ENCODE results near the gene TMEM106A. TPM values are rescaled to one million over a fixed set of nuclear protein-coding genes. Genes with fewer than 3 reads are reported as not detected.
"Not testable (repeated sequence)": the region's sequence is repeated elsewhere in the genome, so short reads cannot be mapped to it uniquely, and the experiment has no call there.

The TMEM106A gene, protein sequence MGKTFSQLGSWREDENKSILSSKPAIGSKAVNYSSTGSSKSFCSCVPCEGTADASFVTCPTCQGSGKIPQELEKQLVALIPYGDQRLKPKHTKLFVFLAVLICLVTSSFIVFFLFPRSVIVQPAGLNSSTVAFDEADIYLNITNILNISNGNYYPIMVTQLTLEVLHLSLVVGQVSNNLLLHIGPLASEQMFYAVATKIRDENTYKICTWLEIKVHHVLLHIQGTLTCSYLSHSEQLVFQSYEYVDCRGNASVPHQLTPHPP
- total RNA-seq (2014; rRNA removed; shearing (Covaris generic)) (7.1 and 9.4 TPM in 2 replicates), total RNA-seq (2022) (17.1 and 19.1 TPM in 2 replicates), Bru-seq, nascent RNA (percentile 69 among the genes with signal in this experiment), BruChase-seq, experiment 1, labeled RNA remaining after a 6-hour chase (percentile 77 among the genes with signal in this experiment), BruChase-seq, experiment 2, labeled RNA remaining after a 2-hour chase (percentile 69 among the genes with signal in this experiment)
- long read RNA-seq, partial matches to known transcripts: 2 of 15 reads
- long read RNA-seq, other reads (novel, unspliced or antisense): 9 of 15 reads

DNA sequence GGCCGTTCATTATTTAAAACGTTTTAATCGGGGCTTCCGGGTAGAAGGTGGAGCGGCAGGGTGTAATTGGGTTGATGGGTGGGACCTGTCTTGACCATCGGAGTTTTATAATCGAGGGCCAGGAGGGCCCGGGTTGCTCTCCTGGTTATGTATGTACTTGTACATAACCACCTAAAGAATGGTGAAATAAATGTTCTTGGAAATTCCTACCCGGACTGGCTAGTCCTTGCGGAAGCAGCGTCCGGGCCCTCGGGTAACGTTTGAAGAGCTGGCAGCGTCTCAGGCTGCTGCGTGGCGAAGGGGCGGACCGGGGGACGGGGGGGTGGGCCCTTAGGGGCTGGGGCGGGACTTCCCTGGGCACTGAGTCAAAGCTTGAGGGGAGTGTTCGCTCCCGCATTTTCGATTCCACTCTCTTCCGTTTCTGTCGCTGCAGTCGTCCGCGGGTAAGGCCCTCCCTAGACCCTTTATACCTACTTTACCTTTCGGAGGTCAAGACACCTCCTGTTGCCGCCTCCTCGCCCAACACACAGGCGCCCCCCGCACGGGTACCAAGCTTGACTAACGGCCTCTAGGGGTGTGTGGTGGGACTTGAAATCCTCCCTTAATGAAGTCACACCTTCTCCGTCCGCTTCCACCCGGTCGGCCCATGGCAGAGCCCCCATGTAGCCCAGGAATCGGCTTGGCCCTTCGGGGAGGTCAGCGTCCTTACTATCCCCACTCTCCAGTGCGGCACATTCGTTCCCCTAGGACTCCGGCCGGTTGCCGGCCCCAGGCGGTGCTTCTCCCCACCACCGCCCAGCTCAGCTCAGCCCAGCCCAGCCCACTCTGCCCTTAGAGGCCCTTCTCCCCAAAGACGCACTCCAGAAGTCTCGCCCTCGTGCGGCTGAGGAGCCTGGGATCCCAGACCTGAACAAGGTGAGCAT lies at the start of gene TMEM106A:
TSS of gene TMEM106A (plus strand) at position 396 of the 923 bp plus-strand sequence. CDS start 1,167 bp downstream, outside the sequence.
- ChIA-PET POLR2A (interaction anchor here (0.5 to 1.4 kb wide), 8 partner anchors 11 to 611 kb away, joined by 3 to 6 read pairs (median 4); partner anchors contain the start of gene NBR1), CTCF (ENCODE audit: unreplicated experiment) (interaction anchor here (1.5 kb wide), 1 partner anchor 12 kb away, joined by 5 read pairs; no protein-coding TSS in a partner anchor)
- Histone ChIP-seq H3K9me3 (ENCODE audit: low read length) (no peaks in the 10 kb centered on the region), H2AFZ (ENCODE audit: low read length) (peak within 1 kb of the TSS; percentile 93), H3K4me2 (ENCODE audit: low read length) (peak within 1 kb of the TSS; percentile 91), H4K20me1 (ENCODE audit: insufficient read depth, low read length) (no peaks in the 10 kb centered on the region), H3K27ac (ENCODE audit: low read depth, low read length, poor library complexity, severe bottlenecking) (peak within 1 kb of the TSS; percentile 71), H3K4me1 (ENCODE audit: insufficient read depth, low read length, poor library complexity, severe bottlenecking) (peaks cover 32% of the 10 kb centered on the region), H3K36me3 (ENCODE audit: insufficient read depth, low read length) (peaks cover 4% of the 10 kb centered on the region; the same call in 1 of the 2 replicates), H3K79me2 (ENCODE audit: insufficient read depth, low read depth, low read length) (no peaks in the 10 kb centered on the region), H3K9me2 (ENCODE audit: insufficient read depth, low read length) (no peaks in the 10 kb centered on the region), H3K4me3 (ENCODE audit: low read depth, low read length, poor library complexity, severe bottlenecking) (peak within 1 kb of the TSS; percentile 70)
- peak; percentile 81 for DNase-seq (ENCODE audit: low spot score)
- BruUV-seq (replicated peaks): TSS peak; percentile 55
- intact Hi-C loops (cut with micrococcal nuclease; ENCODE audit: unreplicated experiment): loop anchor here (1.0 to 5.0 kb wide), 2 partner anchors 40 to 189 kb away; partner anchors contain the start of genes NBR1 and VAT1
- no peak for TF ChIP-seq EZH2phosphoT487 (IDR thresholded peaks at IDR 0.05; ENCODE audit: borderline replicate concordance, low read depth, low read length)
- TF ChIP-seq, protein P1, sequence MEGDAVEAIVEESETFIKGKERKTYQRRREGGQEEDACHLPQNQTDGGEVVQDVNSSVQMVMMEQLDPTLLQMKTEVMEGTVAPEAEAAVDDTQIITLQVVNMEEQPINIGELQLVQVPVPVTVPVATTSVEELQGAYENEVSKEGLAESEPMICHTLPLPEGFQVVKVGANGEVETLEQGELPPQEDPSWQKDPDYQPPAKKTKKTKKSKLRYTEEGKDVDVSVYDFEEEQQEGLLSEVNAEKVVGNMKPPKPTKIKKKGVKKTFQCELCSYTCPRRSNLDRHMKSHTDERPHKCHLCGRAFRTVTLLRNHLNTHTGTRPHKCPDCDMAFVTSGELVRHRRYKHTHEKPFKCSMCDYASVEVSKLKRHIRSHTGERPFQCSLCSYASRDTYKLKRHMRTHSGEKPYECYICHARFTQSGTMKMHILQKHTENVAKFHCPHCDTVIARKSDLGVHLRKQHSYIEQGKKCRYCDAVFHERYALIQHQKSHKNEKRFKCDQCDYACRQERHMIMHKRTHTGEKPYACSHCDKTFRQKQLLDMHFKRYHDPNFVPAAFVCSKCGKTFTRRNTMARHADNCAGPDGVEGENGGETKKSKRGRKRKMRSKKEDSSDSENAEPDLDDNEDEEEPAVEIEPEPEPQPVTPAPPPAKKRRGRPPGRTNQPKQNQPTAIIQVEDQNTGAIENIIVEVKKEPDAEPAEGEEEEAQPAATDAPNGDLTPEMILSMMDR (conservative IDR thresholded peaks at IDR 0.05; ENCODE audit: low read length): peak; percentile 70

DNA sequence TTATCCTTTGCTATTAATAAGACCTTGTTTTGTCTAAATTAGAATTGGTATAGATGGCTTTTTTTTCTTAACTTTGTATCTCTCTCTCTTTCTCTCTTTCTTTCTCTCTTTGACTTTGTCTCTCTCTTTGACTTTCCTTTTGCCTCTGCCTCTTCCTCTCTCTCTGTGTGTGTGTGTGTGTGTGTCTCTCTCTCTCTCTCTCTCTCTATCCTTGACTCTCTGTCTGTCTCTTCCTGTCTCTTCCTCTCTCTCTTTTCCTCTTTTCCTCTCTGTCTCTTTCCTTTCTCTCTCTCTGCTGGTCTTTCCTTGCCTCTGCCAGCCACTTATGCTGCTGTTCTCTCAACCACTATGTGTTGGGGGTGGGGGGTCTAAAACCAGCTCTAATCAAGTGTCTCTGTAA lies 45.7 kb upstream of the TMEM106A start:
- H3K4me3 ChIP-seq (ENCODE audit: low read depth, low read length, poor library complexity, severe bottlenecking); H3K9me2 ChIP-seq (ENCODE audit: insufficient read depth, low read length); H2AFZ ChIP-seq (ENCODE audit: low read length); intact Hi-C loops (cut with micrococcal nuclease; ENCODE audit: unreplicated experiment); H3K27ac ChIP-seq (ENCODE audit: low read depth, low read length, poor library complexity, severe bottlenecking); BruUV-seq (replicated peaks); POLR2A ChIA-PET; H3K4me2 ChIP-seq (ENCODE audit: low read length); H3K9me3 ChIP-seq (ENCODE audit: low read length); H3K4me1 ChIP-seq (ENCODE audit: insufficient read depth, low read length, poor library complexity, severe bottlenecking); H4K20me1 ChIP-seq (ENCODE audit: insufficient read depth, low read length); DNase-seq (ENCODE audit: low spot score); CTCF ChIA-PET (ENCODE audit: unreplicated experiment); H3K36me3 ChIP-seq (ENCODE audit: insufficient read depth, low read length): not testable (repeated sequence)
- peaks cover 23% of the 10 kb centered on the region; the same call in 1 of the 2 replicates for H3K79me2 ChIP-seq (ENCODE audit: insufficient read depth, low read depth, low read length)
